Measurements from ENCODE around the gene RIMBP2. TPM values are rescaled to one million over a fixed set of nuclear protein-coding genes. Genes with fewer than 3 reads are reported as not detected.

The RIMBP2 gene
- polyA plus RNA-seq, 1 donor (not counting 4 experiments of a cell fraction or from before 2014, with no cell fraction given): 0.16 TPM

DNA sequence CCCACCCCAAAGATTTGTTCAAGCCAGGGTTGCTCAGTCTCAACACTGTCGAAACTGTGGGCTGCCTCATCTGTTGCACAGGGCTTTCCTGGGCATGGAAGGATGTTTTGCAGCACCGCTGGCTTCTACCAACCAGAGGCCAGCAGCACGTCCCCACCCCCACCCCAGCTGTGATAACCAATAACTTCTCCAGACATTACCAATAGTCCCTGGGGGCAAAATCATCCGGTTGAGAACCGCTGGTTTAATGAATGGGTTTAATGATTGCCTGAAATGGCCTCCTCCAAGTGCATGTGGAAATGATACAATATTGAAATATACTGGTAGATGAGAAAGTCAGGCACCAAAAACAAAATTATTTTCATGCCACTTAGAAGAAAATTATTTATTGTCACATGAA, 44.5 kb downstream of the RIMBP2 start:
- Histone ChIP-seq H3K9me1 (ENCODE audit: control insufficient read depth, extremely low read depth, insufficient read depth, low read length) (no peaks in the 10 kb centered on the region), H3K36me3 (ENCODE audit: control insufficient read depth in 2 of 2, extremely low read depth in 1 of 2, insufficient read depth in 2 of 2, low read length in 2 of 2) (no peaks in the 10 kb centered on the region), H3K9ac (ENCODE audit: control insufficient read depth, extremely low read depth, insufficient read depth, low read length) (no peak overlapping the region), H3K79me2 (ENCODE audit: control insufficient read depth, insufficient read depth, low read length) (no peaks in the 10 kb centered on the region), H3K27ac (ENCODE audit: control insufficient read depth, insufficient read depth, low read length) (no peak overlapping the region), H3K4me3 (ENCODE audit: control insufficient read depth in 2 of 3, extremely low read depth in 1 of 3, insufficient read depth in 2 of 3, low read depth in 1 of 3, low read length in 3 of 3) (no peak overlapping the region), H4K20me1 (ENCODE audit: control insufficient read depth, extremely low read depth, insufficient read depth, low read length) (no peaks in the 10 kb centered on the region), H3K27me3 (ENCODE audit: control insufficient read depth, extremely low read depth, insufficient read depth, low read length) (no peaks in the 10 kb centered on the region), H3K4me2 (ENCODE audit: control insufficient read depth, extremely low read depth, insufficient read depth, low read depth, low read length) (no peak overlapping the region), H3K9me3 (ENCODE audit: control insufficient read depth, low read depth, low read length) (peaks cover 11% of the 10 kb centered on the region), H2AFZ (ENCODE audit: control insufficient read depth, low read length) (no peak overlapping the region), H3K4me1 (ENCODE audit: control insufficient read depth, extremely low read depth, insufficient read depth, low read length) (no peaks in the 10 kb centered on the region)
- TF ChIP-seq, protein P1, sequence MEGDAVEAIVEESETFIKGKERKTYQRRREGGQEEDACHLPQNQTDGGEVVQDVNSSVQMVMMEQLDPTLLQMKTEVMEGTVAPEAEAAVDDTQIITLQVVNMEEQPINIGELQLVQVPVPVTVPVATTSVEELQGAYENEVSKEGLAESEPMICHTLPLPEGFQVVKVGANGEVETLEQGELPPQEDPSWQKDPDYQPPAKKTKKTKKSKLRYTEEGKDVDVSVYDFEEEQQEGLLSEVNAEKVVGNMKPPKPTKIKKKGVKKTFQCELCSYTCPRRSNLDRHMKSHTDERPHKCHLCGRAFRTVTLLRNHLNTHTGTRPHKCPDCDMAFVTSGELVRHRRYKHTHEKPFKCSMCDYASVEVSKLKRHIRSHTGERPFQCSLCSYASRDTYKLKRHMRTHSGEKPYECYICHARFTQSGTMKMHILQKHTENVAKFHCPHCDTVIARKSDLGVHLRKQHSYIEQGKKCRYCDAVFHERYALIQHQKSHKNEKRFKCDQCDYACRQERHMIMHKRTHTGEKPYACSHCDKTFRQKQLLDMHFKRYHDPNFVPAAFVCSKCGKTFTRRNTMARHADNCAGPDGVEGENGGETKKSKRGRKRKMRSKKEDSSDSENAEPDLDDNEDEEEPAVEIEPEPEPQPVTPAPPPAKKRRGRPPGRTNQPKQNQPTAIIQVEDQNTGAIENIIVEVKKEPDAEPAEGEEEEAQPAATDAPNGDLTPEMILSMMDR (optimal IDR thresholded peaks at IDR 0.05 in 1 of 3, IDR thresholded peaks at IDR 0.05 in 1 of 3, conservative IDR thresholded peaks at IDR 0.05 in 1 of 3; ENCODE audit: extremely low read depth in 1 of 3, insufficient read depth in 2 of 3, low read length in 3 of 3): no peak
- TF ChIP-seq EZH2 (IDR thresholded peaks at IDR 0.05; ENCODE audit: low read length): no peak
- DNase-seq (ENCODE audit: low read depth, low spot score) (no peak), FAIRE-seq (no peak)
- dilution Hi-C loops (cut with MboI; ENCODE audit: extremely low pct_ligation_motif_present, low sequenced_read_pairs): no loop called here

DNA sequence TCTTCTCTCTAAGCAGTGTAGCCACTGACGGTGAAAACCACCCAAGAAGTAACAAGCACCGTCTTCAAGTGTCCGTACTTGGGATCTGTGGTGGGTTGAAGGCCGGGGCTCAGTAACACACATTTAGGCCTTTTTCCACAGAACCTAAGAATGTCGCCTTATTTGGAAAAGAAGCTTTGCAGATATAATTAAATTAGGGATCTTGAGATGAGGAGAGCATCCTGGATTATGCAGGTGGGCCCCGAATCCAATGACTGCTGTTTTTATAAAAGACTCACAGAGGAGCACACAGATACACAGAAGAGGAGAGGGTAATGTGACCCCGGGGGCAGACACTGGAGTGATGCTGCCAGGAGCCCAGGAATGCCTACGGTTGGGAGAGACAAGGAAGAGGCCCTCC, 46.3 kb downstream of the RIMBP2 start:
- Histone ChIP-seq H3K4me3 (ENCODE audit: control insufficient read depth in 2 of 3, extremely low read depth in 1 of 3, insufficient read depth in 2 of 3, low read depth in 1 of 3, low read length in 3 of 3) (no peak overlapping the region), H3K9ac (ENCODE audit: control insufficient read depth, extremely low read depth, insufficient read depth, low read length) (no peak overlapping the region), H3K4me2 (ENCODE audit: control insufficient read depth, extremely low read depth, insufficient read depth, low read depth, low read length) (no peak overlapping the region), H3K27ac (ENCODE audit: control insufficient read depth, insufficient read depth, low read length) (no peak overlapping the region), H2AFZ (ENCODE audit: control insufficient read depth, low read length) (no peak overlapping the region), H4K20me1 (ENCODE audit: control insufficient read depth, extremely low read depth, insufficient read depth, low read length) (no peaks in the 10 kb centered on the region), H3K36me3 (ENCODE audit: control insufficient read depth in 2 of 2, extremely low read depth in 1 of 2, insufficient read depth in 2 of 2, low read length in 2 of 2) (no peaks in the 10 kb centered on the region), H3K4me1 (ENCODE audit: control insufficient read depth, extremely low read depth, insufficient read depth, low read length) (peaks cover 11% of the 10 kb centered on the region), H3K9me1 (ENCODE audit: control insufficient read depth, extremely low read depth, insufficient read depth, low read length) (no peaks in the 10 kb centered on the region), H3K79me2 (ENCODE audit: control insufficient read depth, insufficient read depth, low read length) (no peaks in the 10 kb centered on the region), H3K9me3 (ENCODE audit: control insufficient read depth, low read depth, low read length) (peaks cover 11% of the 10 kb centered on the region), H3K27me3 (ENCODE audit: control insufficient read depth, extremely low read depth, insufficient read depth, low read length) (no peaks in the 10 kb centered on the region)
- no peak for DNase-seq (ENCODE audit: low read depth, low spot score)
- no peak for FAIRE-seq
- TF ChIP-seq, protein P1 (optimal IDR thresholded peaks at IDR 0.05 in 1 of 3, IDR thresholded peaks at IDR 0.05 in 1 of 3, conservative IDR thresholded peaks at IDR 0.05 in 1 of 3; ENCODE audit: extremely low read depth in 1 of 3, insufficient read depth in 2 of 3, low read length in 3 of 3): no peak
- no peak for TF ChIP-seq EZH2 (IDR thresholded peaks at IDR 0.05; ENCODE audit: low read length)
- dilution Hi-C loops (cut with MboI; ENCODE audit: extremely low pct_ligation_motif_present, low sequenced_read_pairs): no loop called here
